ENCODE data around the gene BANP.

Gene BANP

DNA sequence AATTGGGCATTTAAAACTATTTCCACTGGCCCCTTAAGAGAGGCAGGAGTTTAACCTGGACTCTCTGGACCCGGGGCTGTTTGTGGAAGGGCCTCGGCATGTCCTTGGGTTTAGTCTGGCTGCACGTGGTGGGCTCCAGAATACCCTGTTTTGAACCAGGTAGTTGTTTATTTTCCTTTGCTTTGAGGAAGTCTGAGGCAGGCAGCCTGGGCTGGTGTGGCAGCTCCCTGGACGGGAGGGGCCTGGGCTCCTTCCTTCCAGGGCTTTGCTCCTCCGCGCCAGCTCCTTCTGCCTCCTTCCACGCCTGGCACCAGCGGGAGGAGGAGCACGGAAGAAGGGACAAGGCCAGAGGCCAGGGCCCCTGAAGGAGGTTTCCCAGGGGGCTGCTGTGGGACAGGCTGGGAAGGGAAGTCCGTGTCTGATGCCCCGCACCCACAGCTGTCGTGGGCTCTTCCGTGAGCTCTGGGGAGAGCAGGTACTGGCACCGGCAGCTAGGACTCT is 15.5 kb downstream of the BANP start:
- Histone ChIP-seq H3K4ac (ENCODE audit: low read depth, low read length) (peak overlapping the region; percentile 67), H2BK120ac (ENCODE audit: insufficient read depth, low read length, poor library complexity) (no peak overlapping the region), H2AK5ac (ENCODE audit: low read length) (no peak overlapping the region), H3K9me3 (ENCODE audit: insufficient read depth, low read depth, low read length) (peaks cover 2% of the 10 kb centered on the region), H3K18ac (ENCODE audit: low read length) (no peak overlapping the region), H4K12ac (ENCODE audit: low read depth, low read length) (no peak overlapping the region), H3K9ac (ENCODE audit: low read length) (no peak overlapping the region), H3K4me1 (ENCODE audit: control insufficient read depth in 1 of 2, insufficient read depth in 2 of 2, low read length in 2 of 2) (peaks cover 0 to 2% of the 10 kb centered on the region in 2 experiments), H3K79me1 (ENCODE audit: low read length) (no peaks in the 10 kb centered on the region), H3K79me2 (ENCODE audit: control insufficient read depth, insufficient read depth, low read length, poor library complexity) (peaks cover 4% of the 10 kb centered on the region), H2BK12ac (ENCODE audit: low read length) (no peak overlapping the region), H3K23ac (ENCODE audit: low read length) (no peak overlapping the region), H2AFZ (ENCODE audit: insufficient read depth, low read length, poor library complexity) (no peak overlapping the region), H3K4me2 (ENCODE audit: low read length) (no peak overlapping the region), H3K4me3 (ENCODE audit: low read depth, low read length) (no peak overlapping the region), H2BK5ac (ENCODE audit: low read depth, low read length, poor library complexity) (no peak overlapping the region), H3K27ac (ENCODE audit: low read depth, low read length) (no peak overlapping the region), H4K91ac (ENCODE audit: low read depth, low read length) (no peak overlapping the region), H3K14ac (ENCODE audit: low read length) (no peak overlapping the region), H4K8ac (ENCODE audit: low read depth, low read length) (no peak overlapping the region), H3K36me3 (ENCODE audit: control insufficient read depth in 1 of 2, insufficient read depth in 2 of 2, low read length in 2 of 2) (peaks cover 7 to 8% of the 10 kb centered on the region in 2 experiments), H3K27me3 (ENCODE audit: insufficient read depth, low read length) (no peaks in the 10 kb centered on the region)
- no CpG with 5 or more reads among the region's 14 CpGs for WGBS (ENCODE audit: extremely low coverage, insufficient coverage, insufficient read length)
- DNase-seq: no peak

DNA sequence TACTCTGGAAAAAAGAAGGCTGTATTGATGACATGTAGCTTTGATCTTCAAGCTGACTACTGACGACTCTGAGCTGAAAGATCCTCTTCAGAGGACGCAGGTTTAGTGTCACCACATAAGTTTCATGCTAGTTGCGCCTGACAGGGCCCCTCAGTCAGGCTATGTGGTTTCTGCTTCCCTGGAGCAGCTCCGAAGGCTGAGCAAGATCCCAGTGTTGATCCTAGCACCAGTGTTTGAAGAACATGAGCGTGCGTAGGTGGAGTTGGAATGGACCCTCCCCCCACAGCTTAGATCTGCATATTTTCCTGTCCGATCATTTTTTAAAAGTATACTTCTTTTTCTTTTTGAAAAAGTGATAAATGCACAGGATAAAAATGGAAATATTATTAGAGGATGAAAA is 17.3 kb downstream of the BANP start:
- H3K14ac ChIP-seq (ENCODE audit: low read length): no peak overlapping the region
- DNase-seq: no peak
- no peak overlapping the region for H2BK12ac ChIP-seq (ENCODE audit: low read length)
- H3K79me1 ChIP-seq (ENCODE audit: low read length): no peaks in the 10 kb centered on the region
- no peak overlapping the region for H3K18ac ChIP-seq (ENCODE audit: low read length)
- peaks cover 1 to 2% of the 10 kb centered on the region in 2 experiments for H3K4me1 ChIP-seq (ENCODE audit: control insufficient read depth in 1 of 2, insufficient read depth in 2 of 2, low read length in 2 of 2)
- H3K23ac ChIP-seq (ENCODE audit: low read length): no peak overlapping the region
- H4K12ac ChIP-seq (ENCODE audit: low read depth, low read length): no peak overlapping the region
- H2BK5ac ChIP-seq (ENCODE audit: low read depth, low read length, poor library complexity): no peak overlapping the region
- peak overlapping the region; percentile 33 for H3K4ac ChIP-seq (ENCODE audit: low read depth, low read length)
- no peak overlapping the region for H3K4me3 ChIP-seq (ENCODE audit: low read depth, low read length)
- no peak overlapping the region for H2BK120ac ChIP-seq (ENCODE audit: insufficient read depth, low read length, poor library complexity)
- H4K8ac ChIP-seq (ENCODE audit: low read depth, low read length): no peak overlapping the region
- no peak overlapping the region for H3K4me2 ChIP-seq (ENCODE audit: low read length)
- H3K36me3 ChIP-seq (ENCODE audit: control insufficient read depth in 1 of 2, insufficient read depth in 2 of 2, low read length in 2 of 2): peaks cover 5 to 8% of the 10 kb centered on the region in 2 experiments
- H2AK5ac ChIP-seq (ENCODE audit: low read length): no peak overlapping the region
- no peak overlapping the region for H3K27ac ChIP-seq (ENCODE audit: low read depth, low read length)
- no CpG with 5 or more reads among the region's 7 CpGs for WGBS (ENCODE audit: extremely low coverage, insufficient coverage, insufficient read length)
- peaks cover 4% of the 10 kb centered on the region for H3K9me3 ChIP-seq (ENCODE audit: insufficient read depth, low read depth, low read length)
- H3K79me2 ChIP-seq (ENCODE audit: control insufficient read depth, insufficient read depth, low read length, poor library complexity): peaks cover 4% of the 10 kb centered on the region
- H2AFZ ChIP-seq (ENCODE audit: insufficient read depth, low read length, poor library complexity): no peak overlapping the region
- H3K27me3 ChIP-seq (ENCODE audit: insufficient read depth, low read length): no peaks in the 10 kb centered on the region
- H3K9ac ChIP-seq (ENCODE audit: low read length): no peak overlapping the region
- no peak overlapping the region for H4K91ac ChIP-seq (ENCODE audit: low read depth, low read length)

DNA sequence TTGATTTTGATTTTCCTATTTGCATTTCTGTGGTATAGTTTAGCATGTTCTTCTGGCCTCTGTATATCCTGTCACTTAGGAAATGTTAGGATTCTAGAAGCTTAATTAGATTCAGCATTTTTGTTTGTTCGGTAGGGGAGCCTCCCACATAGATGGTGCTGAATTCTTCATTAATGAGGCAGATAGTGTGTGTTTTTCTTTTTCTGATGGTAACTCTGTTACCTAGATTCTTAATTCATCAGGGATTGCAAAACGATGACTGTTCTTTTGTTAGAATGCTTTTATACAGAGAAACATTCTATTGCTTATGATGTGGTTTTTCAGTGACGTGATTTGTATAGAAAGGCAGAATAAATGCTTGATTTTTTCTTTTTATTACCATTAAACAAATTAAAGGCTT is 19.0 kb downstream of the BANP start:
- Histone ChIP-seq H2BK5ac (ENCODE audit: low read depth, low read length, poor library complexity) (no peak overlapping the region), H3K79me1 (ENCODE audit: low read length) (no peaks in the 10 kb centered on the region), H2BK120ac (ENCODE audit: insufficient read depth, low read length, poor library complexity) (no peak overlapping the region), H3K27me3 (ENCODE audit: insufficient read depth, low read length) (no peaks in the 10 kb centered on the region), H4K8ac (ENCODE audit: low read depth, low read length) (no peak overlapping the region), H2BK12ac (ENCODE audit: low read length) (no peak overlapping the region), H4K91ac (ENCODE audit: low read depth, low read length) (no peak overlapping the region), H2AK5ac (ENCODE audit: low read length) (no peak overlapping the region), H3K4me3 (ENCODE audit: low read depth, low read length) (no peak overlapping the region), H4K12ac (ENCODE audit: low read depth, low read length) (no peak overlapping the region), H3K79me2 (ENCODE audit: control insufficient read depth, insufficient read depth, low read length, poor library complexity) (peaks cover 4% of the 10 kb centered on the region), H3K9me3 (ENCODE audit: insufficient read depth, low read depth, low read length) (peaks cover 4% of the 10 kb centered on the region), H2AFZ (ENCODE audit: insufficient read depth, low read length, poor library complexity) (no peak overlapping the region), H3K27ac (ENCODE audit: low read depth, low read length) (no peak overlapping the region), H3K14ac (ENCODE audit: low read length) (no peak overlapping the region), H3K4me2 (ENCODE audit: low read length) (no peak overlapping the region), H3K4ac (ENCODE audit: low read depth, low read length) (no peak overlapping the region), H3K4me1 (ENCODE audit: control insufficient read depth in 1 of 2, insufficient read depth in 2 of 2, low read length in 2 of 2) (peaks cover 1 to 2% of the 10 kb centered on the region in 2 experiments), H3K9ac (ENCODE audit: low read length) (no peak overlapping the region), H3K23ac (ENCODE audit: low read length) (no peak overlapping the region), H3K18ac (ENCODE audit: low read length) (no peak overlapping the region), H3K36me3 (ENCODE audit: control insufficient read depth in 1 of 2, insufficient read depth in 2 of 2, low read length in 2 of 2) (peaks cover 6 to 9% of the 10 kb centered on the region in 2 experiments)
- DNase-seq: peak in 1 of 2 donors; percentile 26
- WGBS (ENCODE audit: extremely low coverage, insufficient coverage, insufficient read length): no CpG with 5 or more reads among the region's 3 CpGs

DNA sequence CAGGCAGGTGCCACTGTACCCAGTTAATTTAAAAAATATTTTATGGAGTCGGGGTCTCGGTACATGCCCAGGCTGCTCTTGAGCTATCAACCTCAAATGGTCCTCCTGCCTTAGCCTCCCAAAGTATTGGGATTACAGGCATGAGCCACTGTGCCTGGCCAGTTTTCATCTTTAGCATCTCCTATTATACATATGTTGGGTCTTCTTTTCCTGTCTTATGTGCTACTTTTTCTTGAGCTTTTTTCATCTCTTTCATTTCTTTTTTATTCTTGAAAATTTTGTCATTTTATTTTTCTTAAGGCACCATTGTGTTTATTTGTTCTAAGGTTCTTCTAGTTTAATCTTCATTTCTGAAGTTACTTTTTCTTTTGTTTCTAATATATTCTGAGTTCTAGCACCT is 20.7 kb downstream of the BANP start:
- Histone ChIP-seq H2BK12ac (ENCODE audit: low read length) (no peak overlapping the region), H3K9me3 (ENCODE audit: insufficient read depth, low read depth, low read length) (peaks cover 4% of the 10 kb centered on the region), H3K9ac (ENCODE audit: low read length) (no peak overlapping the region), H3K79me1 (ENCODE audit: low read length) (no peaks in the 10 kb centered on the region), H4K91ac (ENCODE audit: low read depth, low read length) (no peak overlapping the region), H3K4ac (ENCODE audit: low read depth, low read length) (no peak overlapping the region), H2AFZ (ENCODE audit: insufficient read depth, low read length, poor library complexity) (no peak overlapping the region), H4K8ac (ENCODE audit: low read depth, low read length) (no peak overlapping the region), H3K36me3 (ENCODE audit: control insufficient read depth in 1 of 2, insufficient read depth in 2 of 2, low read length in 2 of 2) (peaks cover 10% of the 10 kb centered on the region in 2 experiments), H4K12ac (ENCODE audit: low read depth, low read length) (no peak overlapping the region), H3K18ac (ENCODE audit: low read length) (no peak overlapping the region), H3K4me3 (ENCODE audit: low read depth, low read length) (no peak overlapping the region), H3K4me1 (ENCODE audit: control insufficient read depth in 1 of 2, insufficient read depth in 2 of 2, low read length in 2 of 2) (peaks cover 1 to 2% of the 10 kb centered on the region in 2 experiments), H2AK5ac (ENCODE audit: low read length) (no peak overlapping the region), H3K4me2 (ENCODE audit: low read length) (no peak overlapping the region), H3K27me3 (ENCODE audit: insufficient read depth, low read length) (no peaks in the 10 kb centered on the region), H3K27ac (ENCODE audit: low read depth, low read length) (no peak overlapping the region), H3K14ac (ENCODE audit: low read length) (no peak overlapping the region), H3K79me2 (ENCODE audit: control insufficient read depth, insufficient read depth, low read length, poor library complexity) (peaks cover 3% of the 10 kb centered on the region), H2BK5ac (ENCODE audit: low read depth, low read length, poor library complexity) (no peak overlapping the region), H2BK120ac (ENCODE audit: insufficient read depth, low read length, poor library complexity) (no peak overlapping the region), H3K23ac (ENCODE audit: low read length) (no peak overlapping the region)
- DNase-seq: no peak
- WGBS (ENCODE audit: extremely low coverage, insufficient coverage, insufficient read length): no CpG with 5 or more reads among the region's 2 CpGs

Measured in trophoblast cell (in vitro differentiated cells and primary cell).